HG02798 (cell line): ENCODE measurements around the gene TMEM184A.

ENCODE experiments used
- ATAC-seq: cut with Tn5 transposase; IDR thresholded peaks from one replicate; pipeline ENCODE4 v1.9.1; 2021; ENCODE audit warnings: mild to moderate bottlenecking; ENCODE audit not compliant: unreplicated experiment, poor library complexity

TMEM184A gene

GRCh38 chr7:1569440-1569832, 13.4 kb upstream of the TMEM184A start:
- ATAC-seq: no peak

GRCh38 chr7:1569016-1569415, 13.0 kb upstream of the TMEM184A start:
- ATAC-seq: no peak

GRCh38 chr7:1567896-1568510, 12.0 kb upstream of the TMEM184A start:
- ATAC-seq: no peak

- ATAC-seq: no peak
Measured at GRCh38 chr7:1567049-1567771, 11.2 kb upstream of the TMEM184A start.

- ATAC-seq: no peak
Measured at GRCh38 chr7:1566687-1567048, 10.7 kb upstream of the TMEM184A start.

GRCh38 chr7:1564603-1565022, 8.6 kb upstream of the TMEM184A start:
- no peak for ATAC-seq

- no peak for ATAC-seq
Measured at GRCh38 chr7:1563981-1564602, 8.1 kb upstream of the TMEM184A start.

GRCh38 chr7:1562597-1563051, 6.6 kb upstream of the TMEM184A start:
- no peak for ATAC-seq

GRCh38 chr7:1562116-1562515, 6.1 kb upstream of the TMEM184A start:
- no peak for ATAC-seq

GRCh38 chr7:1561036-1561940, 5.3 kb upstream of the TMEM184A start:
- ATAC-seq: no peak

- ATAC-seq: no peak
Measured at GRCh38 chr7:1560620-1561031, 4.6 kb upstream of the TMEM184A start.

- ATAC-seq: no peak
Measured at GRCh38 chr7:1559626-1560590, 3.9 kb upstream of the TMEM184A start.

GRCh38 chr7:1558841-1559625, 3.0 kb upstream of the TMEM184A start:
- no peak for ATAC-seq

- ATAC-seq: no peak
Measured at GRCh38 chr7:1558181-1558811, 2.3 kb upstream of the TMEM184A start.

- no peak for ATAC-seq
Measured at GRCh38 chr7:1557771-1558170, 1.8 kb upstream of the TMEM184A start.

GRCh38 chr7:1557006-1557405, 1.0 kb upstream of the TMEM184A start:
- ATAC-seq: no peak

GRCh38 chr7:1555046-1555812, 776 bp downstream of the TMEM184A start:
- ATAC-seq: no peak
